HepG2 (cell line): ENCODE data around the gene PANK3. TPM values are rescaled to one million over a fixed set of nuclear protein-coding genes. Genes with fewer than 3 reads are reported as not detected.

ENCODE experiments used
- ATAC-seq: fragments of 200-7000 bp; cut with Tn5 transposase; 3 replicates; pipeline ENCODE4 v1.9.1; 2020; ENCODE audit warnings: mild to moderate bottlenecking, moderate library complexity
- BruUV-seq: library from RNA; stranded (reverse); fragments of 400-500 nt; replicated peaks from 2 replicates; lab custom pipeline; 2021; lab: Mats Ljungman, UMichigan
- CTCF ChIA-PET: fragments of 300-600 bp; formaldehyde crosslinking; extraction: SDS; loops from one replicate; lab custom pipeline; 2021; ENCODE audit warnings: low total read pairs, inconsistent platforms, low intra/inter-chr PET ratio; lab: Yijun Ruan, JAX
- POLR2A ChIA-PET: fragments of 350-600 bp; sonication (Branson Sonifier 250); formaldehyde crosslinking; loops from one replicate; lab custom pipeline; 2020; ENCODE audit warnings: antibody characterized with exemption, inconsistent platforms; lab: Yijun Ruan, JAX
- DNase-seq: peaks from one replicate; pipeline ENCODE4 v3.0.0-alpha.2; 2015; ENCODE audit warnings: low spot score
- FAIRE-seq: peaks from 3 replicates; lab custom pipeline; 2011; peaks lifted over from hg19 to GRCh38; lab: Jason Lieb, UNC
- H2AFZ ChIP-seq: one replicate; pipeline ENCODE4 v1.6.1; 2011; ENCODE audit warnings: low read length, inconsistent platforms
- H3K27ac ChIP-seq: fragments of 300-600 bp; 3 replicates; pipeline ENCODE4 v1.8.0; 2011; ENCODE audit warnings: mixed run types, mild to moderate bottlenecking, mixed read lengths, low read length, inconsistent platforms; ENCODE audit not compliant: insufficient read depth; ENCODE audit errors: extremely low read length
- H3K27me3 ChIP-seq, 2 experiments: fragments of 200-600 bp in 1 of 2; 2 replicates in 1 of 2; 3 replicates in 1 of 2; pipeline versions ENCODE4 v1.6.0 to v1.8.0; 2011; ENCODE audit warnings: low read length in 2 of 2, mild to moderate bottlenecking in 2 of 2, moderate library complexity in 2 of 2, inconsistent platforms in 1 of 2; ENCODE audit not compliant: insufficient read depth in 2 of 2, control insufficient read depth in 1 of 2
- H3K36me3 ChIP-seq, 2 experiments: fragments of 200-600 bp in 1 of 2; replicated peaks in 1 of 2; 2 replicates in 1 of 2; 3 replicates in 1 of 2; pipeline versions ENCODE4 v1.5.1 to v1.8.0; 2011; ENCODE audit warnings: low read length in 2 of 2, inconsistent platforms in 1 of 2; ENCODE audit not compliant: insufficient read depth in 2 of 2, control insufficient read depth in 1 of 2
- H3K4me1 ChIP-seq: 2 replicates; pipeline ENCODE4 v1.5.1; 2012; ENCODE audit warnings: low read length, inconsistent platforms; ENCODE audit not compliant: insufficient read depth
- H3K4me2 ChIP-seq: 2 replicates; pipeline ENCODE4 v1.6.0; 2011; ENCODE audit warnings: low read depth, low read length, inconsistent platforms
- H3K4me3 ChIP-seq, 3 experiments: fragments of 200-600 bp in 1 of 3; sonication (generic), shearing (Covaris generic) in 1 of 3; replicated peaks in 1 of 3; 2 replicates each; pipeline ENCODE4 v1.5.1; 2011 to 2016; ENCODE audit warnings: low read length in 3 of 3, inconsistent platforms in 2 of 3, low read depth in 2 of 3, mild to moderate bottlenecking in 2 of 3, control low read depth in 1 of 3, mixed read lengths in 1 of 3; ENCODE audit not compliant: insufficient read depth in 1 of 3
- H3K79me2 ChIP-seq: one replicate; pipeline ENCODE4 v1.6.1; 2011; ENCODE audit warnings: low read length, inconsistent platforms; ENCODE audit not compliant: insufficient read depth
- H3K9ac ChIP-seq: 2 replicates; pipeline ENCODE4 v1.6.0; 2011; ENCODE audit warnings: mild to moderate bottlenecking, low read depth, low read length, inconsistent platforms; ENCODE audit not compliant: insufficient read depth
- H3K9me3 ChIP-seq: 2 replicates; pipeline ENCODE4 v1.5.1; 2012; ENCODE audit warnings: mild to moderate bottlenecking, low read length
- H4K20me1 ChIP-seq: 2 replicates; pipeline ENCODE4 v1.6.0; 2011; ENCODE audit warnings: inconsistent platforms, mild to moderate bottlenecking, low read length, moderate library complexity; ENCODE audit not compliant: insufficient read depth
- ARID2 ChIP-seq: sonication (generic); formaldehyde crosslinking; IDR thresholded peaks from 2 replicates; pipeline ENCODE4 v1.8.1; 2022; ENCODE audit warnings: mild to moderate bottlenecking, missing genetic modification reagents, borderline replicate concordance
- EHMT2 ChIP-seq: fragments of 200-600 bp; sonication (generic); IDR thresholded peaks from 2 replicates; pipeline ENCODE4 v1.7.0; 2017; ENCODE audit warnings: antibody characterized with exemption, low read depth, low read length, borderline replicate concordance
- ELF3 ChIP-seq: IDR thresholded peaks from 2 replicates; pipeline ENCODE4 v1.6.1; 2016; ENCODE audit warnings: missing genetic modification reagents, missing compliant biosample characterization
- ELF4 ChIP-seq: sonication (generic); formaldehyde crosslinking; IDR thresholded peaks from 2 replicates; pipeline ENCODE4 v1.5.0; 2020; ENCODE audit warnings: missing genetic modification reagents, mild to moderate bottlenecking, moderate library complexity, borderline replicate concordance
- ETV6 ChIP-seq: sonication (generic); formaldehyde crosslinking; conservative IDR thresholded peaks from 2 replicates; pipeline ENCODE4 v1.4.0; 2020; ENCODE audit warnings: missing genetic modification reagents
- GATAD1 ChIP-seq: IDR thresholded peaks from 2 replicates; pipeline ENCODE4 v1.6.1; 2016; ENCODE audit warnings: missing genetic modification reagents, missing compliant biosample characterization
- KLF15 ChIP-seq: sonication (generic); formaldehyde crosslinking; IDR thresholded peaks from 2 replicates; pipeline ENCODE4 v1.8.1; 2023; ENCODE audit warnings: borderline replicate concordance, mild to moderate bottlenecking, inconsistent platforms, missing genetic modification reagents, mixed read lengths
- PPARG ChIP-seq: conservative IDR thresholded peaks from 2 replicates; pipeline ENCODE4 v1.6.1; 2016; ENCODE audit warnings: missing biosample characterization, missing genetic modification reagents
- ZBTB7B ChIP-seq: sonication (generic); formaldehyde crosslinking; IDR thresholded peaks from 2 replicates; pipeline ENCODE4 v1.4.0; 2020; ENCODE audit warnings: missing genetic modification reagents
- ZKSCAN8 ChIP-seq: IDR thresholded peaks from 2 replicates; pipeline ENCODE4 v1.6.1; 2016; ENCODE audit warnings: borderline replicate concordance, missing genetic modification reagents, missing compliant biosample characterization
- ZNF3 ChIP-seq: IDR thresholded peaks from 2 replicates; pipeline ENCODE4 v1.7.0; 2017; ENCODE audit warnings: inconsistent platforms
- ZNF570 ChIP-seq: sonication (generic); formaldehyde crosslinking; IDR thresholded peaks from 2 replicates; pipeline ENCODE4 v1.4.0; 2020; ENCODE audit warnings: mild to moderate bottlenecking, missing genetic modification reagents, borderline replicate concordance
- ZNF629 ChIP-seq: sonication (generic); formaldehyde crosslinking; conservative IDR thresholded peaks from 2 replicates; pipeline ENCODE4 v1.5.0; 2020; ENCODE audit warnings: missing genetic modification reagents
- ZNF703 ChIP-seq: sonication (generic); formaldehyde crosslinking; IDR thresholded peaks from 2 replicates; pipeline ENCODE4 v1.5.1; 2020; ENCODE audit warnings: missing genetic modification reagents, mild to moderate bottlenecking, moderate library complexity, borderline replicate concordance
- ZNF746 ChIP-seq: sonication (generic); formaldehyde crosslinking; IDR thresholded peaks from 2 replicates; pipeline ENCODE4 v1.8.0; 2022; ENCODE audit warnings: mild to moderate bottlenecking, missing genetic modification reagents
- WGBS: methylation state at CpG from one replicate; pipeline ENCODE4 v1.1.6; 2017; ENCODE audit warnings: low lambda C conversion rate; 5-methylcytosine and 5-hydroxymethylcytosine counted together
- in situ Hi-C: cut with HindIII; loops from 2 replicates; pipeline ENCODE4 v1.10.0; 2017; ENCODE audit warnings: low pct_unique_long_range_greater_than_20kb; ENCODE audit not compliant: extremely low pct_ligation_motif_present
- intact Hi-C: fragments of 100-400 bp; cut with micrococcal nuclease; formaldehyde crosslinking; loops from one replicate; pipeline ENCODE4 v1.10.0; 2022; ENCODE audit not compliant: unreplicated experiment
- polyA plus RNA-seq, 8 experiments: library from polyadenylated mRNA; depleted of rRNA in 3 of 8; stranded (reverse) in 7 of 8; unstranded in 1 of 8; fragments of >200 nt; fragmentation: Illumina TruSeq in 4 of 8; extraction: Trizol in 4 of 8; gene quantifications; 2 replicates each; pipeline versions ENCODE4 v1.2.1 to v1.2.3, GENCODE V29; 2011 to 2016; ENCODE audit warnings: low read depth in 4 of 8, missing spikeins in 1 of 8, mixed read lengths in 1 of 8; ENCODE audit not compliant: insufficient read depth in 1 of 8
- total RNA-seq, 5 experiments: library from RNA; depleted of rRNA; stranded (reverse); fragments of >200 nt; fragmentation: Illumina TruSeq; extraction: Trizol; gene quantifications; 2 replicates each; pipeline ENCODE4 v1.2.3, GENCODE V29; 2016; ENCODE audit warnings: low read depth in 1 of 5
- TF ChIP-seq, protein P1 (sequence below): sonication (generic); formaldehyde crosslinking; IDR thresholded peaks from 2 replicates; pipeline ENCODE4 v1.5.1; 2020; ENCODE audit warnings: missing genetic modification reagents, mild to moderate bottlenecking, borderline replicate concordance
- TF ChIP-seq, protein P2 (sequence below): sonication (generic); formaldehyde crosslinking; IDR thresholded peaks from 2 replicates; pipeline ENCODE4 v1.5.0; 2020; ENCODE audit warnings: mild to moderate bottlenecking, missing genetic modification reagents, borderline replicate concordance
- TF ChIP-seq, protein P3 (sequence below): sonication (generic); formaldehyde crosslinking; IDR thresholded peaks from 2 replicates; pipeline ENCODE4 v1.9.0; 2022; ENCODE audit warnings: low read depth, missing genetic modification reagents

PANK3 gene
- total and polyA plus RNA-seq, 2 of the 13 experiments (the other 11 are each of a cell fraction or from before 2014, with no cell fraction given): 26.9 to 69.5 TPM

DNA sequence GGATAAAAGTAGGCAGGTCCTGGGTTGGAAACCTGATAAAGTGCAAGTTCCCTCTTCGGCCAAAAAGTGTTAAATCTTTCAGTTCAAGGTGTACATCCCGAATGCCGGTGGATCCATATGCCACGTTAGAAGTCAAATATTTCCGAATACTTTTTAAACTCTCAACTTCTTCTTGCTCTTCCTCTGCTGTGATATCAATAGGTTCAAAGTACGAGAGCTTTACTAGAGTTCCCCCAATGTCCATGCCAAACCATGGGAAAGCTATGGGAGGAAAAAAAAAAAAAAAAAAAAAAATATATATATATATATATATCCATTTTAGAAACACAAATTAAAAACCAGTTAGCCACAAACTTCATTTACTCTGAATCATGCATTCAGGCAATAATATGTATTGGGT, 10.4 kb downstream of the PANK3 start:
- DNase-seq (no peak), ATAC-seq (no peak), FAIRE-seq (no peak)
- Histone ChIP-seq H3K4me1 (peaks cover 17% of the 10 kb centered on the region; the same call in 1 of the 2 replicates), H3K36me3 (peaks cover 5 to 45% of the 10 kb centered on the region in 2 experiments), H2AFZ (no peak overlapping the region), H3K4me3 (no peak overlapping the region), H4K20me1 (peaks cover 56% of the 10 kb centered on the region), H3K4me2 (no peak overlapping the region), H3K79me2 (peaks cover 71% of the 10 kb centered on the region), H3K27ac (no peak overlapping the region), H3K27me3 (no peaks in the 10 kb centered on the region), H3K9ac (no peak overlapping the region), H3K9me3 (no peaks in the 10 kb centered on the region)
- POLR2A ChIA-PET: no interaction called here
- 95% methylated on average over 6 of the region's 6 CpGs for WGBS
- in situ Hi-C loops (no loop called here), intact Hi-C loops (no loop called here)
- CTCF ChIA-PET: no interaction called here
- no TSS peak for BruUV-seq
- TF ChIP-seq ZNF703: no peak
- no peak for TF ChIP-seq EHMT2
- TF ChIP-seq, protein P1, sequence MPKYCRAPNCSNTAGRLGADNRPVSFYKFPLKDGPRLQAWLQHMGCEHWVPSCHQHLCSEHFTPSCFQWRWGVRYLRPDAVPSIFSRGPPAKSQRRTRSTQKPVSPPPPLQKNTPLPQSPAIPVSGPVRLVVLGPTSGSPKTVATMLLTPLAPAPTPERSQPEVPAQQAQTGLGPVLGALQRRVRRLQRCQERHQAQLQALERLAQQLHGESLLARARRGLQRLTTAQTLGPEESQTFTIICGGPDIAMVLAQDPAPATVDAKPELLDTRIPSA: no peak
- no peak for TF ChIP-seq ELF4
- TF ChIP-seq KLF15 (CRISPR knock-in tag): no peak
- TF ChIP-seq ZKSCAN8 (CRISPR knock-in tag): no peak
- no peak for TF ChIP-seq ELF3
- TF ChIP-seq ZNF570 (CRISPR knock-in tag): no peak
- no peak for TF ChIP-seq ZNF629
- no peak for TF ChIP-seq ARID2
- TF ChIP-seq ZBTB7B (CRISPR knock-in tag): no peak
- no peak for TF ChIP-seq ZNF746 (CRISPR knock-in tag)
- TF ChIP-seq, protein P2, sequence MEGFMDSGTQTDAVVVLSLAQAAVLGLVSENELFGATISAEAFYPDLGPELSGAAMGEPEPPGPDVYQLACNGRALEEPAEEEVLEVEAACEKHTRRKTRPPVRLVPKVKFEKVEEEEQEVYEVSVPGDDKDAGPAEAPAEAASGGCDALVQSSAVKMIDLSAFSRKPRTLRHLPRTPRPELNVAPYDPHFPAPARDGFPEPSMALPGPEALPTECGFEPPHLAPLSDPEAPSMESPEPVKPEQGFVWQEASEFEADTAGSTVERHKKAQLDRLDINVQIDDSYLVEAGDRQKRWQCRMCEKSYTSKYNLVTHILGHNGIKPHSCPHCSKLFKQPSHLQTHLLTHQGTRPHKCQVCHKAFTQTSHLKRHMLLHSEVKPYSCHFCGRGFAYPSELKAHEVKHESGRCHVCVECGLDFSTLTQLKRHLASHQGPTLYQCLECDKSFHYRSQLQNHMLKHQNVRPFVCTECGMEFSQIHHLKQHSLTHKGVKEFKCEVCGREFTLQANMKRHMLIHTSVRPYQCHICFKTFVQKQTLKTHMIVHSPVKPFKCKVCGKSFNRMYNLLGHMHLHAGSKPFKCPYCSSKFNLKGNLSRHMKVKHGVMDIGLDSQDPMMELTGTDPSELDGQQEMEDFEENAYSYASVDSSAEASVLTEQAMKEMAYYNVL (CRISPR knock-in tag): no peak
- TF ChIP-seq ZNF3: no peak
- TF ChIP-seq ETV6 (CRISPR knock-in tag): no peak
- no peak for TF ChIP-seq PPARG (CRISPR knock-in tag)
- TF ChIP-seq GATAD1 (CRISPR knock-in tag): no peak
- TF ChIP-seq, protein P3, sequence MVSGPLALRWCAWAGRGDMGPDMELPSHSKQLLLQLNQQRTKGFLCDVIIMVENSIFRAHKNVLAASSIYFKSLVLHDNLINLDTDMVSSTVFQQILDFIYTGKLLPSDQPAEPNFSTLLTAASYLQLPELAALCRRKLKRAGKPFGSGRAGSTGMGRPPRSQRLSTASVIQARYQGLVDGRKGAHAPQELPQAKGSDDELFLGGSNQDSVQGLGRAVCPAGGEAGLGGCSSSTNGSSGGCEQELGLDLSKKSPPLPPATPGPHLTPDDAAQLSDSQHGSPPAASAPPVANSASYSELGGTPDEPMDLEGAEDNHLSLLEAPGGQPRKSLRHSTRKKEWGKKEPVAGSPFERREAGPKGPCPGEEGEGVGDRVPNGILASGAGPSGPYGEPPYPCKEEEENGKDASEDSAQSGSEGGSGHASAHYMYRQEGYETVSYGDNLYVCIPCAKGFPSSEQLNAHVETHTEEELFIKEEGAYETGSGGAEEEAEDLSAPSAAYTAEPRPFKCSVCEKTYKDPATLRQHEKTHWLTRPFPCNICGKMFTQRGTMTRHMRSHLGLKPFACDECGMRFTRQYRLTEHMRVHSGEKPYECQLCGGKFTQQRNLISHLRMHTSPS (CRISPR knock-in tag): no peak
